ENCODE data around the gene ZCCHC24.

DNA sequence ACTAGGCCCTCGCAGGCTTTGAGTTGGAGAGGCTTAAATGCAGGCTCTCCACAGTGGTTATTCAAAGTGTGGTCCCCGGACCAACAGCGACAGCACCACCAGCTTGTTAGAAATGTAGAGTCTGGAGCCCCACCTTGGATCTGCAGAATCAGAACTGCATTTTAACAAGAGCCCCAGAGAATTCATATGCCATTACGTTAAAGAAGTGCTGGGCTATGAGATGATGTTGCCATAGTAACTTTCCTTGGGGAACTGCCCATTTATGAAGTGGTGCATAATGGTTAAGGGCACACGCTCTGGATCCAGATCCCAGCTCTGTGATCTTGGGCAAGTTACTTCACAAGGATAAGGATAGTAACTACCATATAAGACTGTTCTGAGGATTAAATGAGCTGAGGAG, 48.9 kb downstream of the ZCCHC24 start:
- TF ChIP-seq, protein P1, sequence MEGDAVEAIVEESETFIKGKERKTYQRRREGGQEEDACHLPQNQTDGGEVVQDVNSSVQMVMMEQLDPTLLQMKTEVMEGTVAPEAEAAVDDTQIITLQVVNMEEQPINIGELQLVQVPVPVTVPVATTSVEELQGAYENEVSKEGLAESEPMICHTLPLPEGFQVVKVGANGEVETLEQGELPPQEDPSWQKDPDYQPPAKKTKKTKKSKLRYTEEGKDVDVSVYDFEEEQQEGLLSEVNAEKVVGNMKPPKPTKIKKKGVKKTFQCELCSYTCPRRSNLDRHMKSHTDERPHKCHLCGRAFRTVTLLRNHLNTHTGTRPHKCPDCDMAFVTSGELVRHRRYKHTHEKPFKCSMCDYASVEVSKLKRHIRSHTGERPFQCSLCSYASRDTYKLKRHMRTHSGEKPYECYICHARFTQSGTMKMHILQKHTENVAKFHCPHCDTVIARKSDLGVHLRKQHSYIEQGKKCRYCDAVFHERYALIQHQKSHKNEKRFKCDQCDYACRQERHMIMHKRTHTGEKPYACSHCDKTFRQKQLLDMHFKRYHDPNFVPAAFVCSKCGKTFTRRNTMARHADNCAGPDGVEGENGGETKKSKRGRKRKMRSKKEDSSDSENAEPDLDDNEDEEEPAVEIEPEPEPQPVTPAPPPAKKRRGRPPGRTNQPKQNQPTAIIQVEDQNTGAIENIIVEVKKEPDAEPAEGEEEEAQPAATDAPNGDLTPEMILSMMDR (IDR thresholded peaks at IDR 0.05 in 8 of 11, conservative IDR thresholded peaks at IDR 0.05 in 3 of 11): no peak
- TF ChIP-seq POLR2A (IDR thresholded peaks at IDR 0.05) (no peak), POLR2AphosphoS5 (IDR thresholded peaks at IDR 0.05) (no peak)
